Karpas-422 (cell line): ENCODE results near the gene CELA1. TPM values are rescaled to one million over a fixed set of nuclear protein-coding genes. Genes with fewer than 3 reads are reported as not detected.

Experiments used
- DNase-seq: peaks from one replicate; pipeline ENCODE4 v3.0.0-alpha.2; 2015
- H2AFZ ChIP-seq: fragments of 200-600 bp; sonication (generic); 2 replicates; pipeline ENCODE4 v1.6.1; 2014; ENCODE audit warnings: antibody characterized with exemption, low read length, mixed read lengths
- H3K27ac ChIP-seq: fragments of 200-600 bp; sonication (generic); 2 replicates; pipeline ENCODE4 v1.5.1; 2014; ENCODE audit warnings: mild to moderate bottlenecking, low read length, moderate library complexity
- H3K27me3 ChIP-seq: fragments of 200-600 bp; sonication (generic); 2 replicates; pipeline ENCODE4 v1.6.1; 2014; ENCODE audit warnings: low read length, mixed read lengths
- H3K36me3 ChIP-seq: fragments of 200-600 bp; sonication (generic); 2 replicates; pipeline ENCODE4 v1.6.1; 2014; ENCODE audit warnings: low read length, mixed read lengths; ENCODE audit not compliant: insufficient read depth
- H3K4me1 ChIP-seq: fragments of 200-600 bp; sonication (generic); 2 replicates; pipeline ENCODE4 v1.6.1; 2014; ENCODE audit warnings: mild to moderate bottlenecking, low read length, mixed read lengths
- H3K4me2 ChIP-seq: fragments of 200-600 bp; sonication (generic); 2 replicates; pipeline ENCODE4 v1.6.1; 2014; ENCODE audit warnings: low read length, low read depth, mild to moderate bottlenecking; ENCODE audit not compliant: poor library complexity, severe bottlenecking
- H3K4me3 ChIP-seq: fragments of 200-600 bp; sonication (generic); 2 replicates; pipeline ENCODE4 v1.5.1; 2014; ENCODE audit warnings: mild to moderate bottlenecking, antibody characterized with exemption, low read length, mixed read lengths
- H3K79me2 ChIP-seq: fragments of 200-600 bp; sonication (generic); 2 replicates; pipeline ENCODE4 v1.6.1; 2014; ENCODE audit warnings: mild to moderate bottlenecking, low read length, mixed read lengths
- H3K9ac ChIP-seq: fragments of 200-600 bp; sonication (generic); 2 replicates; pipeline ENCODE4 v1.6.0; 2014; ENCODE audit warnings: low read length
- H3K9me2 ChIP-seq: fragments of 200-600 bp; sonication (generic), shearing (Covaris generic); replicated peaks from 2 replicates; pipeline ENCODE4 v1.6.0; 2014; ENCODE audit warnings: mild to moderate bottlenecking, low read length, moderate library complexity; ENCODE audit not compliant: insufficient read depth
- H3K9me3 ChIP-seq: fragments of 300-700, 200-600 bp; sonication (generic); 2 replicates; pipeline ENCODE4 v1.6.1; 2014; ENCODE audit warnings: low read length, mixed read lengths
- H4K20me1 ChIP-seq: fragments of 200-600 bp; sonication (generic); 2 replicates; pipeline ENCODE4 v1.6.1; 2014; ENCODE audit warnings: mild to moderate bottlenecking, antibody characterized with exemption, low read length, low read depth; ENCODE audit not compliant: insufficient read depth
- total RNA-seq: library from RNA; depleted of rRNA; stranded (reverse); fragments of >200 nt; shearing (Covaris generic); gene quantifications from 2 replicates; pipeline ENCODE4 v1.2.3, GENCODE V29; 2014; ENCODE audit warnings: low replicate concordance

CELA1 gene
- total RNA-seq, 1 experiment from 2014 or later = not detected

- Histone ChIP-seq H3K27me3 (no peaks in the 10 kb centered on the region), H3K36me3 (no peaks in the 10 kb centered on the region), H3K27ac (no peak overlapping the region), H3K79me2 (no peaks in the 10 kb centered on the region), H3K9ac (no peak overlapping the region), H3K4me2 (peak overlapping the region; percentile 99), H3K9me3 (no peaks in the 10 kb centered on the region), H3K4me3 (no peak overlapping the region), H3K4me1 (peaks cover 34% of the 10 kb centered on the region), H3K9me2 (no peaks in the 10 kb centered on the region), H2AFZ (no peak overlapping the region), H4K20me1 (no peaks in the 10 kb centered on the region)
- no peak for DNase-seq
These were observed 43.0 kb upstream of the CELA1 start for GRCh38 chr12:51389302-51389999.

DNA sequence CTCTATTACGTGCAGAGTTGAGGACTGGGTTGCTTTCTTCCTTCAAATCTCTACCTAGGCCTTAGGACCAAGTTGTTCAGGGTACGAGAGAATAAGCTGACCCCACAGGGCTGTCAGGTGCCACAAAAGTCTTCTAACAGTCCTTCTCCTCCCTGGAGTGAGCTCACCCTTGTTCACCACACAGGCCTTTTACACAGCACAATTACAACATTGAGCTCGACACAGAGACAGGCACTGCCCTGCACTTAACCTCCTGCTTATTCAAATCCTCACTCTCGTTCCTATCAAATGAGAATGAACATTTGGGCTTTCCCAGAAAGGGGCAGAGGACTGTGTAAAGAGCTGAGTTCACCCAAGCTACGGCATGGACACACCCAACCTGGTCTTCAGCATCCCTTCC lies 42.4 kb upstream of the CELA1 start:
- no peaks in the 10 kb centered on the region for H3K79me2 ChIP-seq
- no peaks in the 10 kb centered on the region for H4K20me1 ChIP-seq
- H3K4me2 ChIP-seq = no peak overlapping the region
- H2AFZ ChIP-seq = no peak overlapping the region
- no peaks in the 10 kb centered on the region for H3K27me3 ChIP-seq
- peaks cover 38% of the 10 kb centered on the region for H3K4me1 ChIP-seq
- no peak for DNase-seq
- H3K9me3 ChIP-seq = no peaks in the 10 kb centered on the region
- no peak overlapping the region for H3K27ac ChIP-seq
- H3K9ac ChIP-seq = no peak overlapping the region
- H3K9me2 ChIP-seq = no peaks in the 10 kb centered on the region
- no peaks in the 10 kb centered on the region for H3K36me3 ChIP-seq
- no peak overlapping the region for H3K4me3 ChIP-seq

- H3K27me3 ChIP-seq = no peaks in the 10 kb centered on the region
- no peak overlapping the region for H2AFZ ChIP-seq
- no peak overlapping the region for H3K27ac ChIP-seq
- H3K9me3 ChIP-seq = no peaks in the 10 kb centered on the region
- no peak for DNase-seq
- H3K79me2 ChIP-seq = no peaks in the 10 kb centered on the region
- H3K9me2 ChIP-seq = no peaks in the 10 kb centered on the region
- H4K20me1 ChIP-seq = no peaks in the 10 kb centered on the region
- H3K4me2 ChIP-seq = no peak overlapping the region
- peaks cover 45% of the 10 kb centered on the region for H3K4me1 ChIP-seq
- no peak overlapping the region for H3K4me3 ChIP-seq
- no peaks in the 10 kb centered on the region for H3K36me3 ChIP-seq
- no peak overlapping the region for H3K9ac ChIP-seq
These were observed 41.8 kb upstream of the CELA1 start for GRCh38 chr12:51388069-51388799.

GRCh38 chr12:51386351-51386750 lies 39.9 kb upstream of the CELA1 start:
- Histone ChIP-seq H3K9me3 (no peaks in the 10 kb centered on the region), H3K9ac (no peak overlapping the region), H4K20me1 (no peaks in the 10 kb centered on the region), H3K9me2 (no peaks in the 10 kb centered on the region), H3K79me2 (no peaks in the 10 kb centered on the region), H3K27ac (no peak overlapping the region), H3K4me2 (no peak overlapping the region), H3K4me3 (no peak overlapping the region), H3K4me1 (peaks cover 51% of the 10 kb centered on the region), H3K27me3 (no peaks in the 10 kb centered on the region), H3K36me3 (no peaks in the 10 kb centered on the region), H2AFZ (no peak overlapping the region)
- DNase-seq = no peak

DNA sequence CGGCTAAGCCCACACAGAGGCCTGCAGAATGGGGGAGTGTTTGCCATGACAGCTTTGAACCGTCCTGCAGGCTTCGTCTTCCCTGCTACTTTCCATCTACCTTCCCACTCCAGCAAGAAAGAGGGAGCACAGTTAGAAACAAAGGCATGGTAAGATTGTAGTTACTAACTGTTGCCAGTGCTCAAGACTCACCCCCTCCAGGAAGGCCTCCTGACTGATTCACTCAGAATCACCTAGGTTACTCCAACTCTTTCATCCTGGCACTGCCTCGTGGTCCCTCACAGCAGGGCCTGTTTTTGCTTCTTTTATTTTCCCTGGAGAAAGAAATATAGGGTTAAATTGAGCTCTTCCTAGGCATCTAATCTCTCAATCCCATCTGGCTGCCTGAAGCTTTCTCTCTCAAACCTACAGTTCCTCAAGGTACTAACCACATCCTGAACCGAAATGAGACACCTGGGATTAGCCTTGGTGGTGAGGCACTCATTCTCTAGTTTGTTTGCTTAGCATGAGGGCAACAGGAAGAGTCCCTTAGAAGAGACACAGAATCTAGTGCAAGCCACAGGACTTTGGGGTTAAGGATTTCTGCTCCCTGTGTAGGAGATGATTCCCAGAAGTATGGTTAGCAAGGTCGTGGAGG lies 36.9 kb upstream of the CELA1 start:
- DNase-seq = no peak
- no peaks in the 10 kb centered on the region for H3K79me2 ChIP-seq
- no peak overlapping the region for H3K4me2 ChIP-seq
- no peaks in the 10 kb centered on the region for H4K20me1 ChIP-seq
- H3K4me3 ChIP-seq = no peak overlapping the region
- peaks cover 35% of the 10 kb centered on the region for H3K4me1 ChIP-seq
- no peak overlapping the region for H3K9ac ChIP-seq
- no peak overlapping the region for H2AFZ ChIP-seq
- no peak overlapping the region for H3K27ac ChIP-seq
- no peaks in the 10 kb centered on the region for H3K9me3 ChIP-seq
- no peaks in the 10 kb centered on the region for H3K9me2 ChIP-seq
- H3K36me3 ChIP-seq = no peaks in the 10 kb centered on the region
- H3K27me3 ChIP-seq = no peaks in the 10 kb centered on the region

- H3K27ac ChIP-seq = 0 out of 2 replicates have a peak overlapping the region, but pooled peaks have one; percentile 20
- no peak overlapping the region for H3K4me3 ChIP-seq
- no peaks in the 10 kb centered on the region for H3K36me3 ChIP-seq
- H4K20me1 ChIP-seq = no peaks in the 10 kb centered on the region
- H3K4me1 ChIP-seq = peaks cover 35% of the 10 kb centered on the region
- H3K9ac ChIP-seq = no peak overlapping the region
- H2AFZ ChIP-seq = no peak overlapping the region
- no peaks in the 10 kb centered on the region for H3K9me2 ChIP-seq
- DNase-seq = no peak
- H3K27me3 ChIP-seq = no peaks in the 10 kb centered on the region
- H3K4me2 ChIP-seq = peak overlapping the region; percentile 18
- H3K9me3 ChIP-seq = no peaks in the 10 kb centered on the region
- no peaks in the 10 kb centered on the region for H3K79me2 ChIP-seq
These were observed 35.7 kb upstream of the CELA1 start for GRCh38 chr12:51382173-51382572.

DNA sequence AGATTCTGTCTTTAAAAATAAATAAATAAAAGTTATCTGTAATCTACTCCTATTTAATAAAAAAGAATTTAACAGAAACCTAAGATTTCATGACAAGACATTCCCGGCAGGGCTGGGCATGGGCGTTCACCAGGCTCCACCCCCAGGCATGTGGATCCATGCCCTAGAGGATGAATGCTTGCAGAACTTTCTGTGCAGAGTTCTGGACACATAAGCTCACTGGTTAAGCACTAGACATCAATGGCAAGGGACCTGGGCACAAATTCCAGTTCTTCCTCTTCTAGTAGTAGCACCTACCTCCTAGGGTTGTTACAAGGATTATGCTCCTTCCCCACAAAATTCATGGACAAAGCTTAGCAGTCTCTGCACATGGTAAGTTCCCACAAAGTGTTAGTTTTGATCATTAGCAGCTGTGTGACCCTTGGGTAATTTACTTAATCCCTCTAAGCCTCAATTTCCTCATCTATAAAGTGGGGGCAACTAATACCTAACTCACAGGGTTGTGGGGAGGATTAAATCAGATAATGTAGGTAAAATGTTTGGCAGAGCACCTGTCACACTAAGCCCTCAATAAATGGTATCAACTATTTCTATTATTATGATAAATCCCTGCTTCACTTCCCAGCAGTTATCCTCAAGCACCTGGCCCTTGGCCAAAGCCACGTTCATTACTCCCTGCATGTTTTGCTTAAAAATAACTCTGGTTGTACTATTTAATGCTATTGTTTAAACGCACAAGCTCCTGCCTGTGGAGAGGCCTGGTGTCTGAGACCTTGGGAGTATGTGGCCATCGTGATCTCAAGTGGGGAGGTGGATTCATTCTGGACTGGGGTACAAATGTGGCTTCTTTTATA lies 35.0 kb upstream of the CELA1 start:
- Histone ChIP-seq H3K4me2 (peak overlapping the region; percentile 18), H3K9me3 (no peaks in the 10 kb centered on the region), H3K9me2 (no peaks in the 10 kb centered on the region), H3K4me1 (peaks cover 35% of the 10 kb centered on the region), H3K4me3 (no peak overlapping the region), H4K20me1 (no peaks in the 10 kb centered on the region), H3K79me2 (no peaks in the 10 kb centered on the region), H3K27ac (0 out of 2 replicates have a peak overlapping the region, but pooled peaks have one; percentile 20), H2AFZ (no peak overlapping the region), H3K9ac (no peak overlapping the region), H3K36me3 (no peaks in the 10 kb centered on the region), H3K27me3 (no peaks in the 10 kb centered on the region)
- DNase-seq = peak; percentile 54
